Keratinocyte (primary cell): ENCODE data around the gene INSIG1.

Experiments used
- CTCF ChIP-seq, 3 experiments: IDR thresholded peaks in 1 of 3; conservative IDR thresholded peaks in 1 of 3; optimal IDR thresholded peaks in 1 of 3; 2 replicates in 2 of 3; 3 replicates in 1 of 3; pipeline versions ENCODE3 to v1.5.1; 2011; ENCODE audit warnings: low read length in 3 of 3, mild to moderate bottlenecking in 3 of 3, moderate library complexity in 2 of 3, control low read depth in 1 of 3, inconsistent platforms in 1 of 3; ENCODE audit not compliant: insufficient read depth in 2 of 3; ENCODE audit errors: extremely low read depth in 1 of 3
- EZH2 ChIP-seq: IDR thresholded peaks from one replicate; pipeline ENCODE4 v1.6.1; 2012; ENCODE audit warnings: inconsistent platforms, mild to moderate bottlenecking, low read length, moderate library complexity

- no peak for TF ChIP-seq CTCF (optimal IDR thresholded peaks at IDR 0.05 in 1 of 3, IDR thresholded peaks at IDR 0.05 in 1 of 3, conservative IDR thresholded peaks at IDR 0.05 in 1 of 3; ENCODE audit: extremely low read depth in 1 of 3, insufficient read depth in 2 of 3, low read length in 3 of 3)
- no peak for TF ChIP-seq EZH2
Observed at GRCh38 chr7:155329225-155329624, 31.5 kb downstream of the INSIG1 start.
